HEK293 (cell line): ENCODE results near the gene MYCN.

Experiments used
- CTCF ChIP-seq: fragments of 450-650 bp; formaldehyde crosslinking; IDR thresholded peaks from 2 replicates; pipeline ENCODE4 v1.5.1; 2016; ENCODE audit warnings: missing biosample characterization, missing genetic modification characterization
- GLIS2 ChIP-seq: fragments of 450-650 bp; formaldehyde crosslinking; IDR thresholded peaks from 2 replicates; pipeline ENCODE4 v1.5.1; 2016; ENCODE audit warnings: missing biosample characterization, missing genetic modification characterization
- HOXA7 ChIP-seq: sonication (generic); formaldehyde crosslinking; IDR thresholded peaks from 2 replicates; pipeline ENCODE4 v1.8.1; 2022; ENCODE audit warnings: missing genetic modification reagents, borderline replicate concordance
- MYNN ChIP-seq: fragments of 450-650 bp; formaldehyde crosslinking; IDR thresholded peaks from 2 replicates; pipeline ENCODE4 v1.5.1; 2016; ENCODE audit warnings: missing biosample characterization, missing genetic modification characterization, borderline replicate concordance
- PATZ1 ChIP-seq: fragments of 450-650 bp; formaldehyde crosslinking; IDR thresholded peaks from 2 replicates; pipeline ENCODE4 v1.5.1; 2016; ENCODE audit warnings: missing biosample characterization, missing genetic modification characterization
- REST ChIP-seq: fragments of 450-650 bp; formaldehyde crosslinking; IDR thresholded peaks from 2 replicates; pipeline ENCODE4 v1.5.1; 2016; ENCODE audit warnings: missing biosample characterization, missing genetic modification characterization
- ZBTB17 ChIP-seq: fragments of 450-650 bp; formaldehyde crosslinking; IDR thresholded peaks from 2 replicates; pipeline ENCODE4 v1.5.1; 2016; ENCODE audit warnings: missing biosample characterization, missing genetic modification characterization
- ZBTB48 ChIP-seq: fragments of 450-650 bp; formaldehyde crosslinking; IDR thresholded peaks from 2 replicates; pipeline ENCODE4 v1.5.1; 2016; ENCODE audit warnings: missing biosample characterization, missing genetic modification characterization
- ZEB2 ChIP-seq: fragments of 450-650 bp; formaldehyde crosslinking; IDR thresholded peaks from 2 replicates; pipeline ENCODE4 v1.5.1; 2016; ENCODE audit warnings: missing biosample characterization, missing genetic modification characterization
- ZNF302 ChIP-seq: fragments of 450-650 bp; formaldehyde crosslinking; IDR thresholded peaks from 2 replicates; pipeline ENCODE4 v1.5.1; 2016; ENCODE audit warnings: missing biosample characterization, missing genetic modification characterization, low read depth
- ZNF621 ChIP-seq: fragments of 450-650 bp; formaldehyde crosslinking; IDR thresholded peaks from 2 replicates; pipeline ENCODE4 v1.5.1; 2017; ENCODE audit warnings: missing biosample characterization, missing genetic modification characterization
- TF ChIP-seq, protein P1 (sequence below): fragments of 450-650 bp; IDR thresholded peaks from 2 replicates; pipeline ENCODE4 v1.5.1; 2018; ENCODE audit warnings: missing biosample characterization, missing genetic modification characterization
- TF ChIP-seq, protein P2 (sequence below): fragments of 450-650 bp; formaldehyde crosslinking; optimal IDR thresholded peaks from 2 replicates; pipeline ENCODE3; 2016; ENCODE audit warnings: missing biosample characterization, mild to moderate bottlenecking, missing genetic modification characterization

DNA sequence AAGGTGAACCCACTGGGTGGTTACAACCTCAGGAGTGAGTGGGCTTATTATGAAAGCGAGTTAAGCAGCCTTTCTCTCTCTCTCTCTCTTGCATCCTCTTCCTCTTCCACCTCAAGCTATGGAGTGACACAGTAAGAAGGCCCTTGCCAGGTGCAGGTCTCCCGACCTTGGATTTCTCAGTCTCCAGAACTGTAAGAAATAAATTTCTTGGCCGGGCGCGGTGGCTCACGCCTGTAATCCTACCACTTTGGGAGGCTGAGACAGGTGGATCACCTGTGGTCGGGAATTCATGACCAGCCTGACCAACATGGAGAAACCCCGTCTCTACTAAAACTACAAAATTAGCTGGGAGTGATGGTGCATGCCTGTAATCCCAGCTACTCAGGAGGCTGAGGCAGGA, 14.4 kb downstream of the MYCN start:
- TF ChIP-seq CTCF (tag by site-specific recombination) (no peak), ZNF302 (no peak), ZBTB17 (tag by site-specific recombination) (no peak), HOXA7 (CRISPR knock-in tag) (no peak), MYNN (tag by site-specific recombination) (no peak), ZBTB48 (tag by site-specific recombination) (no peak), REST (tag by site-specific recombination) (no peak), GLIS2 (no peak), ZNF621 (tag by site-specific recombination) (no peak), ZEB2 (tag by site-specific recombination) (no peak), PATZ1 (tag by site-specific recombination) (no peak)
- TF ChIP-seq, protein P1, sequence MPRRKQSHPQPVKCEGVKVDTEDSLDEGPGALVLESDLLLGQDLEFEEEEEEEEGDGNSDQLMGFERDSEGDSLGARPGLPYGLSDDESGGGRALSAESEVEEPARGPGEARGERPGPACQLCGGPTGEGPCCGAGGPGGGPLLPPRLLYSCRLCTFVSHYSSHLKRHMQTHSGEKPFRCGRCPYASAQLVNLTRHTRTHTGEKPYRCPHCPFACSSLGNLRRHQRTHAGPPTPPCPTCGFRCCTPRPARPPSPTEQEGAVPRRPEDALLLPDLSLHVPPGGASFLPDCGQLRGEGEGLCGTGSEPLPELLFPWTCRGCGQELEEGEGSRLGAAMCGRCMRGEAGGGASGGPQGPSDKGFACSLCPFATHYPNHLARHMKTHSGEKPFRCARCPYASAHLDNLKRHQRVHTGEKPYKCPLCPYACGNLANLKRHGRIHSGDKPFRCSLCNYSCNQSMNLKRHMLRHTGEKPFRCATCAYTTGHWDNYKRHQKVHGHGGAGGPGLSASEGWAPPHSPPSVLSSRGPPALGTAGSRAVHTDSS, result no peak
- TF ChIP-seq, protein P2, sequence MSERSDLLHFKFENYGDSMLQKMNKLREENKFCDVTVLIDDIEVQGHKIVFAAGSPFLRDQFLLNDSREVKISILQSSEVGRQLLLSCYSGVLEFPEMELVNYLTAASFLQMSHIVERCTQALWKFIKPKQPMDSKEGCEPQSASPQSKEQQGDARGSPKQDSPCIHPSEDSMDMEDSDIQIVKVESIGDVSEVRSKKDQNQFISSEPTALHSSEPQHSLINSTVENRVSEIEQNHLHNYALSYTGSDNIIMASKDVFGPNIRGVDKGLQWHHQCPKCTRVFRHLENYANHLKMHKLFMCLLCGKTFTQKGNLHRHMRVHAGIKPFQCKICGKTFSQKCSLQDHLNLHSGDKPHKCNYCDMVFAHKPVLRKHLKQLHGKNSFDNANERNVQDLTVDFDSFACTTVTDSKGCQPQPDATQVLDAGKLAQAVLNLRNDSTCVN (tag by site-specific recombination), result no peak
